ENCODE measurements around the gene C4orf36. TPM values are rescaled to one million over a fixed set of nuclear protein-coding genes. Genes with fewer than 3 reads are reported as not detected.

Gene C4orf36
- total RNA-seq, 2 donors from 2014 or later, result not detected

DNA sequence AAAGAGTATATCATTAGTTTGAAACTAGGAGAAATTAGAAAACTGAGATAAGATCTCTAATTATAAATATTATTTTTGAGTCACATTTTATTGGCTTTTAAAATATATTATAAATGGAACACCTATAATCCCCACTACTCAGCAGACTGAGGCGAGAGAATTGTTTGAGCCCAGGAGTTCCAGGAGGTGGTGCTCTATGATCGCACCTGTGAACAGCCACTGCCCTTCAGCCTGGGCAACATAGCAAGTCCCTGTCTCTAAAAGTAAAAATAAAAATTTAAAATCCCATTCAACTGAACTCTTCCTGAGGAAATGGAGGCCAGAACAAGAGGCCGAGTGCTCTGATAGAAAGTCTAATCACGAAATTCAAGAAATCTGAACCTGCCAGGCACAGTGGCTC is 6.3 kb upstream of the C4orf36 start:
- ATAC-seq (ENCODE audit: insufficient number of reproducible peaks, low FRiP score, low read depth), result no peak
- no peaks in the 10 kb centered on the region for H3K36me3 ChIP-seq
- no peak for TF ChIP-seq CTCF (IDR thresholded peaks at IDR 0.05)
- no peak for DNase-seq (ENCODE audit: low spot score)
- H3K9me3 ChIP-seq, result no peaks in the 10 kb centered on the region
- H3K4me1 ChIP-seq (ENCODE audit: control insufficient read depth in 1 of 2, low read depth in 2 of 2), result no peaks in the 10 kb centered on the region
- no peaks in the 10 kb centered on the region for H3K27me3 ChIP-seq (replicated peaks; ENCODE audit: insufficient read depth)
- no peak overlapping the region for H3K27ac ChIP-seq
- H3K4me3 ChIP-seq, result no peak overlapping the region

- ATAC-seq (ENCODE audit: insufficient number of reproducible peaks, low FRiP score, low read depth), result no peak
Measured at GRCh38 chr4:86896596-86896995, 4.4 kb upstream of the C4orf36 start.

DNA sequence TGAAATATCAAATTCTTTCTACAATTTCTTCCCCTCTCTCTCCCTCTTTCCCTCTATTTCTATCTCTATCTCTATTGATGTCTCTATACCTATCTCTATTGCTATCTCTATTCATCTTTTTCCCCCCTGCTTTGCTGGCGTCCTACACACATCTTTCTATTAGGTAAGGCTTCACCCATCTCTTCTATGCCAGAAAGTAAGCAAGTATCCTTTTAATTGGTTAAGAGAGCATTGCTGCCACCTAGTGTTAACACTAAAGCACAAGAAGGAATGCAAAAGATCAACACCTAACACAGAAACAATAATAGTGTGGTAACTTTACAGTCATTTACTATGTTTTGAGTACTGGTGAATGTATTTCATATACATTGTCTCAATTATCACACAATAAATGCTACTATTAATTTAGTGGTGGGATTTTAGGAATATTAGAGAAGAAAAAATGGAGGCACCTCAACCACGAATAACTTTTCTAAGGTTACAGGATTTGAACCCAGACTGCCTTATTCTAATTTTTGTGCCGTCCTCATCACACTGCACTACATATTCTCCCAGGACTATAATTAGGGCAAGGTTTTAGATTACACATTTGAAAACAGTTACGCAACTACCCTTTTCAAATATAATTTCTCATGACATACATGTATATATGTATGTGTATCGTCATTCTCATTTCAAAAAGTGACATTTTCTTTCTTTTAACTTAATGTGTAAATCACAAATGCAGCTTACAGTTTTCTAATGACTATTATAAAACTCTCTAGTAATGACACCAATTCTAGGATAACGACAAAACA is 3.7 kb upstream of the C4orf36 start:
- DNase-seq (ENCODE audit: low spot score) (no peak), ATAC-seq (ENCODE audit: insufficient number of reproducible peaks, low FRiP score, low read depth) (no peak)
- H3K4me1 ChIP-seq (ENCODE audit: control insufficient read depth in 1 of 2, low read depth in 2 of 2), result peaks cover 0 to 6% of the 10 kb centered on the region in 2 donors
- TF ChIP-seq CTCF (IDR thresholded peaks at IDR 0.05), result peak; percentile 64
- H3K27ac ChIP-seq, result no peak overlapping the region
- H3K9me3 ChIP-seq, result no peaks in the 10 kb centered on the region
- no peaks in the 10 kb centered on the region for H3K36me3 ChIP-seq
- no peaks in the 10 kb centered on the region for H3K27me3 ChIP-seq (replicated peaks; ENCODE audit: insufficient read depth)
- no peak overlapping the region for H3K4me3 ChIP-seq

More at GRCh38 chr4:86896596-86896995, 4.4 kb upstream of the C4orf36 start:
- no peak overlapping the region for H3K4me3 ChIP-seq
- H3K4me1 ChIP-seq (ENCODE audit: control insufficient read depth in 1 of 2, low read depth in 2 of 2), result peaks cover 0 to under 1% of the 10 kb centered on the region in 2 donors
- H3K27ac ChIP-seq, result no peak overlapping the region
- no peaks in the 10 kb centered on the region for H3K36me3 ChIP-seq
- H3K27me3 ChIP-seq (replicated peaks; ENCODE audit: insufficient read depth), result no peaks in the 10 kb centered on the region
- TF ChIP-seq CTCF (IDR thresholded peaks at IDR 0.05), result no peak
- no peaks in the 10 kb centered on the region for H3K9me3 ChIP-seq
- no peak for DNase-seq (ENCODE audit: low spot score)

- Histone ChIP-seq H3K4me3 (no peak overlapping the region), H3K27ac (no peak overlapping the region), H3K9me3 (no peaks in the 10 kb centered on the region), H3K36me3 (no peaks in the 10 kb centered on the region), H3K27me3 (replicated peaks; ENCODE audit: insufficient read depth) (no peaks in the 10 kb centered on the region), H3K4me1 (ENCODE audit: control insufficient read depth in 1 of 2, low read depth in 2 of 2) (peaks cover 0 to 6% of the 10 kb centered on the region in 2 donors)
- ATAC-seq (ENCODE audit: insufficient number of reproducible peaks, low FRiP score, low read depth) (no peak), DNase-seq (ENCODE audit: low spot score) (no peak)
- TF ChIP-seq CTCF (IDR thresholded peaks at IDR 0.05), result no peak
Measured at GRCh38 chr4:86894455-86894854, 2.2 kb upstream of the C4orf36 start.

- Histone ChIP-seq H3K4me1 (ENCODE audit: control insufficient read depth in 1 of 2, low read depth in 2 of 2) (peaks cover 0 to 6% of the 10 kb centered on the region in 2 donors), H3K27ac (no peak overlapping the region), H3K27me3 (replicated peaks; ENCODE audit: insufficient read depth) (no peaks in the 10 kb centered on the region), H3K9me3 (no peaks in the 10 kb centered on the region), H3K4me3 (no peak overlapping the region), H3K36me3 (no peaks in the 10 kb centered on the region)
- TF ChIP-seq CTCF (IDR thresholded peaks at IDR 0.05), result no peak
- ATAC-seq (ENCODE audit: insufficient number of reproducible peaks, low FRiP score, low read depth) (no peak), DNase-seq (ENCODE audit: low spot score) (no peak)
Measured at GRCh38 chr4:86893136-86893535, 914 bp upstream of the C4orf36 start.
